IPS DF 6.9 (cell line): Measurements from ENCODE around the gene ZIC1.

ENCODE experiments used
- DNase-seq: peaks from one replicate; pipeline ENCODE4 v3.0.0-alpha.2; 2013; ENCODE audit warnings: low read depth, low spot score
- H3K27ac ChIP-seq: one replicate; pipeline ENCODE4 v1.5.1; 2013; ENCODE audit warnings: low read length, control low read depth
- H3K27me3 ChIP-seq: 2 replicates; pipeline ENCODE4 v1.6.1; 2013; ENCODE audit warnings: mild to moderate bottlenecking, low read length; ENCODE audit not compliant: control insufficient read depth, insufficient read depth
- H3K36me3 ChIP-seq: 2 replicates; pipeline ENCODE4 v1.6.1; 2013; ENCODE audit warnings: low read length; ENCODE audit not compliant: control insufficient read depth, insufficient read depth
- H3K4me1 ChIP-seq: 2 replicates; pipeline ENCODE4 v1.6.1; 2013; ENCODE audit warnings: low read length; ENCODE audit not compliant: control insufficient read depth, insufficient read depth
- H3K4me3 ChIP-seq: 2 replicates; pipeline ENCODE4 v1.5.1; 2013; ENCODE audit warnings: mild to moderate bottlenecking, low read length
- H3K9me3 ChIP-seq: 2 replicates; pipeline ENCODE4 v1.6.1; 2013; ENCODE audit warnings: low read length, inconsistent platforms; ENCODE audit not compliant: control insufficient read depth, insufficient read depth
- WGBS: extraction: QIAGEN DNeasy Blood & Tissue Kit; methylation state at CpG from one replicate; pipeline ENCODE4 v1.1.7; 2013; ENCODE audit warnings: mixed read lengths, missing lambda C conversion rate; ENCODE audit not compliant: insufficient read length, insufficient coverage; 5-methylcytosine and 5-hydroxymethylcytosine counted together

The ZIC1 gene

DNA sequence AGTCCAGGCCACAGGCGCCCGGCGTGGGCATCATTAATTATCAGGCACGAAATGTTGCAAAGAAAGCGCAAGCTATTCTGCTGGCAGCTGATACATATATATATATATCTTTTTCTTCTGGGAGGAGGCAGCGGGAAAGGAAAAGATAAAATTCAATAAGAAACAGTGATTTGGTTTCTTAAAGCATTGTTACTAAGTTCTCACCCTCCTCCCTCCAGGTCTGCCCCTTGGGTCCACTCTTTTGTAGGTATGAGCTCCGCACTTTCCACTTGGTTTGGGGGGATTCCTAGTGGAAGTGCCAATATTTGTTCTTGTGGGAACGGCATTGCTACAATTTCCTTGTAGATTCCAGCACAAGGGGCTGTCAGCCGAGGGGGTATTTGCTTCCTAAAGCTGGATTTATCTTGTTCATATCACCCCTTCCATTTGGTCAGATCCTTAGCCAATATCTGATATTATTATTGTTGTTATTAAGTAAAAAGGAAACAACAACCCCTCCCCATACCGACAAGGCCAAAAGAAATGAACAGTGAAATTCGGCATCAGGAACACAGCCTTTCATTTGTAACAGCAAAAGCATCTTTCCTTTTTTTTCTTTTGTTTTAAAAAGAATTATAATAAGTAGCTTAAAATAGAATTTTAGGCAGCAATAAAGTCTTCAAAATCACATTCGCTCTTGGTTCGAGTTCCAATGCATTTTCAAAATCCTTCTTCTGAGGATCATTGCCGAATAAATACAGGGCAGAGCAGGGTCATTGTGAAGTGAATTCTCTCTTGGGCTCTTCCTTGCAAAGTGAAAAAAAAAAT lies 15.6 kb downstream of the ZIC1 start:
- no peak overlapping the region; the same call in 1 of the 2 replicates for H3K4me3 ChIP-seq
- WGBS: no CpG with 5 or more reads among the region's 14 CpGs

GRCh38 chr3:147425388-147425850 lies 16.3 kb downstream of the ZIC1 start:
- peaks cover 45% of the 10 kb centered on the region for H3K27me3 ChIP-seq
- no peak overlapping the region for H3K4me3 ChIP-seq
- no peak for DNase-seq
- WGBS: no CpG with 5 or more reads among the region's 1 CpG
- no peaks in the 10 kb centered on the region for H3K9me3 ChIP-seq
- no peaks in the 10 kb centered on the region for H3K36me3 ChIP-seq
- peaks cover 2% of the 10 kb centered on the region; the same call in 1 of the 2 replicates for H3K4me1 ChIP-seq
- no peak overlapping the region for H3K27ac ChIP-seq

More for the DNA sequence above, 15.6 kb downstream of the ZIC1 start:
- Histone ChIP-seq H3K27me3 (peaks cover 51% of the 10 kb centered on the region), H3K36me3 (no peaks in the 10 kb centered on the region), H3K4me1 (peaks cover 4% of the 10 kb centered on the region; the same call in 1 of the 2 replicates), H3K9me3 (no peaks in the 10 kb centered on the region), H3K27ac (no peak overlapping the region)
- no peak for DNase-seq

DNA sequence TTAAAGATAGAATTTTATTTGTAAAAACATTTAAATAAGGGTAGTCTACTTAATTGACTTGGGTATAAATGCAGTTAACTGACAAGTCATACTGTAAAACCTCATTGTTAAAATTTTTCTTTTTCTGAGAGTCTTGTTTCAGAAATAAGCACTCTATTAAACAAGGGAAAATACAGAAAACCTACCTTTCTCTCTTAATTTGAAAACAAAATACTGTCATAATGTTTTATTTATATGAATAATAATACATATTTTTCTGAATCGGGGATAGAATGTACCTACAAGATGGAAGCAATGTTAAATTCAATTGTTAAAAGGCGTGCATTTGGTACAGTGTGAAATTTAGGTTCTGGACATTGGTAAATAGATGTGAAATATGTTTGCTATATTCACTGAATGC lies 17.8 kb downstream of the ZIC1 start:
- H3K36me3 ChIP-seq: no peaks in the 10 kb centered on the region
- H3K9me3 ChIP-seq: no peaks in the 10 kb centered on the region
- H3K27ac ChIP-seq: no peak overlapping the region
- no peak overlapping the region for H3K4me3 ChIP-seq
- no peak for DNase-seq
- WGBS: no CpG with 5 or more reads among the region's 2 CpGs
- peaks cover 31% of the 10 kb centered on the region for H3K27me3 ChIP-seq
- peaks cover 2% of the 10 kb centered on the region; the same call in 1 of the 2 replicates for H3K4me1 ChIP-seq

GRCh38 chr3:147427746-147428145 lies 18.6 kb downstream of the ZIC1 start:
- Histone ChIP-seq H3K36me3 (no peaks in the 10 kb centered on the region), H3K9me3 (no peaks in the 10 kb centered on the region), H3K4me1 (peaks cover 2% of the 10 kb centered on the region; the same call in 1 of the 2 replicates), H3K4me3 (no peak overlapping the region), H3K27me3 (peaks cover 22% of the 10 kb centered on the region), H3K27ac (no peak overlapping the region)
- no peak for DNase-seq
- no CpG with 5 or more reads among the region's 3 CpGs for WGBS

- H3K9me3 ChIP-seq: no peaks in the 10 kb centered on the region
- no peaks in the 10 kb centered on the region for H3K36me3 ChIP-seq
- WGBS: no CpG with 5 or more reads among the region's 1 CpG
- H3K27ac ChIP-seq: no peak overlapping the region
- peaks cover under 1% of the 10 kb centered on the region; the same call in 1 of the 2 replicates for H3K4me1 ChIP-seq
- no peak overlapping the region for H3K4me3 ChIP-seq
- DNase-seq: no peak
- peaks cover 17% of the 10 kb centered on the region for H3K27me3 ChIP-seq
These were observed 19.2 kb downstream of the ZIC1 start for GRCh38 chr3:147428326-147428725.

- no peaks in the 10 kb centered on the region for H3K4me1 ChIP-seq
- H3K36me3 ChIP-seq: no peaks in the 10 kb centered on the region
- H3K27me3 ChIP-seq: peaks cover 12% of the 10 kb centered on the region
- H3K4me3 ChIP-seq: no peak overlapping the region
- no CpG with 5 or more reads among the region's 2 CpGs for WGBS
- no peak for DNase-seq
- no peak overlapping the region for H3K27ac ChIP-seq
- no peaks in the 10 kb centered on the region for H3K9me3 ChIP-seq
These were observed 19.6 kb downstream of the ZIC1 start for GRCh38 chr3:147428754-147429153.

- Histone ChIP-seq H3K36me3 (no peaks in the 10 kb centered on the region), H3K4me1 (no peaks in the 10 kb centered on the region), H3K27me3 (no peaks in the 10 kb centered on the region), H3K27ac (no peak overlapping the region), H3K4me3 (no peak overlapping the region), H3K9me3 (no peaks in the 10 kb centered on the region)
- no CpG with 5 or more reads among the region's 3 CpGs for WGBS
- DNase-seq: no peak
These were observed 22.6 kb downstream of the ZIC1 start for GRCh38 chr3:147431751-147432150.

DNA sequence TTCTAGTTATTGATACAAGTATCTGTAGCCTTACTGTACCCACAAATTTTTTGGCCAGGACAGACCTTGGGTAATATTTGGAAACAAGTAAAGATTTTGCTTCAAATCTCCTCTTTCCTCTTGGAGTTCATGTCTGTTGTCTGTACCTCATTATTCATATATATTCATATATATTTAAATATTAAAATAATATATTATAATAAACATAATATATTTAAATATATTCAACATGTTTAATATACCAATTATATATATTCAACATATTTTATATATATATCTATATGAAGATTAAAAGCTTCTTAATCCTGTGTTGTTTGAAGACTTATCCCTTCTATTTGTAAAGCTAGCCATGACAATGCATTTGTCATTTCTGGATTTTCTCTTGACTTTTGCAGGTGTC lies 38.1 kb downstream of the ZIC1 start:
- Histone ChIP-seq H3K9me3 (no peaks in the 10 kb centered on the region), H3K4me3 (no peak overlapping the region), H3K27me3 (no peaks in the 10 kb centered on the region), H3K36me3 (no peaks in the 10 kb centered on the region), H3K4me1 (no peaks in the 10 kb centered on the region; the same call in 1 of the 2 replicates), H3K27ac (no peak overlapping the region)
- DNase-seq: no peak

DNA sequence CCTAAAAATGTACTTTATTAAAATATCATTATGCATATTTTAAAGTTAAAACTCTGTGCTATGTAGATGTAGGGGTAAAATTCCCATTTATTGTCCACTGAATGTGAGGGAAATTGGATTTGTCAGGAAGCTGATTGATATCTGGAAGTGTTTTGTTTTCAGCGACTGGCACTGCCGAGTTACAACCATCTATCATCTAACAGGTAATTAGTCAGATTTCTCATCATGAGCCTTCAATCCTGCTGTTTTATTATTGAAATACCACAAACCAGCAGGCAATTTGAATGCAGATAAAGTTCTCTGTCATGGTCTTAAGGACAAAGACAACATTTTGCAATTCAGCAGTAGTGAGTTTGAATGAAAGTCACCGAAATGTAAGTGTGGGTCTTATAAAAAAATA lies 40.5 kb downstream of the ZIC1 start:
- DNase-seq: no peak
- no peaks in the 10 kb centered on the region; the same call in 1 of the 2 replicates for H3K4me1 ChIP-seq
- no peak overlapping the region for H3K27ac ChIP-seq
- no CpG with 5 or more reads among the region's 3 CpGs for WGBS
- no peak overlapping the region for H3K4me3 ChIP-seq
- no peaks in the 10 kb centered on the region for H3K9me3 ChIP-seq
- H3K27me3 ChIP-seq: no peaks in the 10 kb centered on the region
- H3K36me3 ChIP-seq: no peaks in the 10 kb centered on the region

DNA sequence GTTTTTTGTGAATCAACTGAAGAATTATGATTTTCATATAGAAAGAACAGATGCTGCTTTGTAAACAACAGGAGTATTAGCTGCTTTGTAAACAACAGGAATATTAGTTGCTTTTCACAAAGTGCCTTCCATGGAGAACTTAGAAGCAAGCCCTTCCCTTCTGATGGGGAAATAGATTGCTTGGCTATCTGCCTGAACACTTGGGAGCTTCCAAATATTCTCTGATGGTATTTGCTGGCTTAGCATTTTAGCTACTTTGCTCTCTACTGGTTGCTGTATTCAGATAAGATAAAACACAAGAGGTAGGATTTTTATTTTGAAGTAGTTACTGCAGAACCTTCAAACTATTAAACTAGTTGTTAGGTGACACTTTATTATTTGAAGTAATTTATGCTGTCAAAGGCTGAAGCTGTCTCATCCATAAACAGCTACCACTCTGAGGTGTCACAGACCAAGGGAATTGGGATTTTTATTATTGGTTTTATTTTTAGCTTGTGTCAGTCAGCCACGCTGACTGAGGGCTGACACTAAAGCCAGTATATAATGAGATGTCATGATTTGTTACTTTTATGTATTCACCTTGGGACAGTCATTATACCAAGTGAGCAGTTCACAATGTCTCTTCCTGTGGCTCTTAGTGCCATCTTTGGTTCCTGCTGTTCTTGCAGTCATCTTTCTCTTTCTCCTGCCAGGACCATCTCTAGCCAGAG lies 50.0 kb downstream of the ZIC1 start:
- no CpG with 5 or more reads among the region's 1 CpG for WGBS
- Histone ChIP-seq H3K27me3 (no peaks in the 10 kb centered on the region), H3K27ac (no peak overlapping the region), H3K4me3 (no peak overlapping the region), H3K9me3 (no peaks in the 10 kb centered on the region), H3K4me1 (no peaks in the 10 kb centered on the region), H3K36me3 (no peaks in the 10 kb centered on the region)
- no peak for DNase-seq
